ENCODE data around the gene LSM3. TPM values are rescaled to one million over a fixed set of nuclear protein-coding genes. Genes with fewer than 3 reads are reported as not detected.

LSM3 gene
- total RNA-seq, 2 experiments from 2014 or later, result 12.4 to 21.9 TPM

GRCh38 chr3:14166877-14167603 is 11.6 kb upstream of the LSM3 start:
- CTCF ChIA-PET (ENCODE audit: unreplicated experiment), result interaction anchor here (0.9 to 1.4 kb wide), 2 partner anchors 11 to 14 kb away, joined by 3 to 4 read pairs; partner anchors contain the start of genes LSM3 and XPC
- Histone ChIP-seq H3K4me3 (ENCODE audit: low read depth, low read length, poor library complexity, severe bottlenecking) (no peak overlapping the region), H3K27ac (ENCODE audit: low read depth, low read length, poor library complexity, severe bottlenecking) (no peak overlapping the region), H3K9me2 (ENCODE audit: insufficient read depth, low read length) (no peaks in the 10 kb centered on the region), H2AFZ (ENCODE audit: low read length) (no peak overlapping the region), H3K36me3 (ENCODE audit: insufficient read depth, low read length) (peaks cover 94% of the 10 kb centered on the region), H3K4me1 (ENCODE audit: insufficient read depth, low read length, poor library complexity, severe bottlenecking) (no peaks in the 10 kb centered on the region), H3K4me2 (ENCODE audit: low read length) (no peak overlapping the region), H3K79me2 (ENCODE audit: insufficient read depth, low read depth, low read length) (no peaks in the 10 kb centered on the region), H3K9me3 (ENCODE audit: low read length) (peaks cover 6% of the 10 kb centered on the region), H4K20me1 (ENCODE audit: insufficient read depth, low read length) (no peaks in the 10 kb centered on the region)
- intact Hi-C loops (cut with micrococcal nuclease; ENCODE audit: unreplicated experiment), result no loop called here
- POLR2A ChIA-PET, result interaction anchor here (1.2 to 2.0 kb wide), 2 partner anchors 8 to 11 kb away, joined by 4 to 5 read pairs; partner anchors contain the start of genes LSM3 and XPC
- no TSS peak for BruUV-seq (replicated peaks)
- TF ChIP-seq, protein P1, sequence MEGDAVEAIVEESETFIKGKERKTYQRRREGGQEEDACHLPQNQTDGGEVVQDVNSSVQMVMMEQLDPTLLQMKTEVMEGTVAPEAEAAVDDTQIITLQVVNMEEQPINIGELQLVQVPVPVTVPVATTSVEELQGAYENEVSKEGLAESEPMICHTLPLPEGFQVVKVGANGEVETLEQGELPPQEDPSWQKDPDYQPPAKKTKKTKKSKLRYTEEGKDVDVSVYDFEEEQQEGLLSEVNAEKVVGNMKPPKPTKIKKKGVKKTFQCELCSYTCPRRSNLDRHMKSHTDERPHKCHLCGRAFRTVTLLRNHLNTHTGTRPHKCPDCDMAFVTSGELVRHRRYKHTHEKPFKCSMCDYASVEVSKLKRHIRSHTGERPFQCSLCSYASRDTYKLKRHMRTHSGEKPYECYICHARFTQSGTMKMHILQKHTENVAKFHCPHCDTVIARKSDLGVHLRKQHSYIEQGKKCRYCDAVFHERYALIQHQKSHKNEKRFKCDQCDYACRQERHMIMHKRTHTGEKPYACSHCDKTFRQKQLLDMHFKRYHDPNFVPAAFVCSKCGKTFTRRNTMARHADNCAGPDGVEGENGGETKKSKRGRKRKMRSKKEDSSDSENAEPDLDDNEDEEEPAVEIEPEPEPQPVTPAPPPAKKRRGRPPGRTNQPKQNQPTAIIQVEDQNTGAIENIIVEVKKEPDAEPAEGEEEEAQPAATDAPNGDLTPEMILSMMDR (conservative IDR thresholded peaks at IDR 0.05; ENCODE audit: low read length), result no peak
- no peak for TF ChIP-seq EZH2phosphoT487 (IDR thresholded peaks at IDR 0.05; ENCODE audit: borderline replicate concordance, low read depth, low read length)
- DNase-seq (ENCODE audit: low spot score), result no peak

GRCh38 chr3:14169435-14169834 is 9.2 kb upstream of the LSM3 start:
- no peak for DNase-seq (ENCODE audit: low spot score)
- Histone ChIP-seq H2AFZ (ENCODE audit: low read length) (no peak overlapping the region), H3K9me3 (ENCODE audit: low read length) (no peaks in the 10 kb centered on the region), H3K79me2 (ENCODE audit: insufficient read depth, low read depth, low read length) (peaks cover 17% of the 10 kb centered on the region), H3K36me3 (ENCODE audit: insufficient read depth, low read length) (peaks cover 83% of the 10 kb centered on the region), H3K4me1 (ENCODE audit: insufficient read depth, low read length, poor library complexity, severe bottlenecking) (peaks cover 6% of the 10 kb centered on the region), H3K9me2 (ENCODE audit: insufficient read depth, low read length) (no peaks in the 10 kb centered on the region), H4K20me1 (ENCODE audit: insufficient read depth, low read length) (peaks cover 1% of the 10 kb centered on the region; the same call in 1 of the 2 replicates), H3K4me3 (ENCODE audit: low read depth, low read length, poor library complexity, severe bottlenecking) (no peak overlapping the region), H3K4me2 (ENCODE audit: low read length) (no peak overlapping the region), H3K27ac (ENCODE audit: low read depth, low read length, poor library complexity, severe bottlenecking) (no peak overlapping the region)
- TF ChIP-seq, protein P1 (conservative IDR thresholded peaks at IDR 0.05; ENCODE audit: low read length), result no peak
- no peak for TF ChIP-seq EZH2phosphoT487 (IDR thresholded peaks at IDR 0.05; ENCODE audit: borderline replicate concordance, low read depth, low read length)
- BruUV-seq (replicated peaks), result no TSS peak
- intact Hi-C loops (cut with micrococcal nuclease; ENCODE audit: unreplicated experiment), result no loop called here
- POLR2A ChIA-PET, result no interaction called here
- CTCF ChIA-PET (ENCODE audit: unreplicated experiment), result no interaction called here

- no peaks in the 10 kb centered on the region for H3K9me3 ChIP-seq (ENCODE audit: low read length)
- TF ChIP-seq, protein P1 (conservative IDR thresholded peaks at IDR 0.05; ENCODE audit: low read length), result no peak
- TF ChIP-seq EZH2phosphoT487 (IDR thresholded peaks at IDR 0.05; ENCODE audit: borderline replicate concordance, low read depth, low read length), result no peak
- peaks cover 79% of the 10 kb centered on the region for H3K36me3 ChIP-seq (ENCODE audit: insufficient read depth, low read length)
- peaks cover 6% of the 10 kb centered on the region; the same call in 1 of the 2 replicates for H4K20me1 ChIP-seq (ENCODE audit: insufficient read depth, low read length)
- intact Hi-C loops (cut with micrococcal nuclease; ENCODE audit: unreplicated experiment), result no loop called here
- POLR2A ChIA-PET, result interaction anchor here (1.2 kb wide), 1 partner anchor 10 kb away, joined by 4 read pairs; no protein-coding TSS in a partner anchor
- peaks cover 22% of the 10 kb centered on the region for H3K79me2 ChIP-seq (ENCODE audit: insufficient read depth, low read depth, low read length)
- H3K4me3 ChIP-seq (ENCODE audit: low read depth, low read length, poor library complexity, severe bottlenecking), result no peak overlapping the region
- no TSS peak for BruUV-seq (replicated peaks)
- no peak overlapping the region for H3K27ac ChIP-seq (ENCODE audit: low read depth, low read length, poor library complexity, severe bottlenecking)
- CTCF ChIA-PET (ENCODE audit: unreplicated experiment), result no interaction called here
- H3K9me2 ChIP-seq (ENCODE audit: insufficient read depth, low read length), result no peaks in the 10 kb centered on the region
- DNase-seq (ENCODE audit: low spot score), result no peak
- H3K4me2 ChIP-seq (ENCODE audit: low read length), result no peak overlapping the region
- H3K4me1 ChIP-seq (ENCODE audit: insufficient read depth, low read length, poor library complexity, severe bottlenecking), result peaks cover 10% of the 10 kb centered on the region
- no peak overlapping the region for H2AFZ ChIP-seq (ENCODE audit: low read length)
Observed at GRCh38 chr3:14169871-14170270, 8.7 kb upstream of the LSM3 start.
